GM12892 (cell line): ENCODE results near the gene YES1.

Experiments used
- POLR2A ChIP-seq: IDR thresholded peaks from 2 replicates; pipeline ENCODE4 v1.6.1; 2011; ENCODE audit warnings: low read depth, low read length, control low read depth
- POLR2AphosphoS5 ChIP-seq: IDR thresholded peaks from 2 replicates; pipeline ENCODE4 v1.6.1; 2011; ENCODE audit warnings: low read depth, low read length, control low read depth
- TAF1 ChIP-seq: IDR thresholded peaks from 2 replicates; pipeline ENCODE4 v1.6.1; 2011; ENCODE audit warnings: low read depth, mild to moderate bottlenecking, control low read depth, low read length, borderline replicate concordance

DNA sequence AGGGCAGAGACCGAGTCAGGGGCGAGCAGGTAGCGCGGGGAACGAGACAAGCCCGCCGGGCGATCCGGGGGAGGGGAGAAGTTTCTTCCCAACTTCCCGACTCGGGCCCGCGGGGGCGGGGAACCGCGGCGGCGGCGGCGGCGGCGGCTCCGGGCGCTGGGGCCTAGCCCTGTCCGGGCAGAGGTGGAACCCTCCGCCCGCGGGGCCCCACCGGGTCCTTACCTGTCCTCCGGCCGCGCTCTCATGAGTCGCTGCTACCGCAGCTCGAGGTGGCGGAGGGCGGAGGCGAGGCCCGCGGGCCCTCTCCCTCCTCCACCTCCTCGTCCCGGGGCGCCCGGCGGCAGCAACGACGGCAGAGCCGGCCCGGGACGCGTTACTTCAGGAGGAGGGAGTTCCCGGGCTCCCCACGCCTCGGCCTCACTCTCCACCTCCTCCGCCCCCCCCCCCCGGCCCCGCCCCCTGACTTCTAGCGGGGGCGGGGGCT, at the start of gene YES1:
- TF ChIP-seq POLR2AphosphoS5 (no peak), POLR2A (no peak), TAF1 (no peak)
